Smooth muscle cell (in vitro differentiated cells): ENCODE measurements around the gene UVRAG. TPM values are rescaled to one million over a fixed set of nuclear protein-coding genes. Genes with fewer than 3 reads are reported as not detected.

ENCODE experiments used
- DNase-seq: peaks from one replicate; lab custom pipeline; 2025; ENCODE audit not compliant: unreplicated experiment; lab: John Stamatoyannopoulos, UW
- H2AFZ ChIP-seq: fragments of 200-600 bp; sonication (generic); 2 replicates; pipeline ENCODE4 v1.6.0; 2016; ENCODE audit warnings: antibody characterized with exemption, low read depth, mild to moderate bottlenecking
- H3F3A ChIP-seq: fragments of 200-600 bp; sonication (generic); 2 replicates; pipeline ENCODE4 v1.6.0; 2017; ENCODE audit warnings: antibody characterized with exemption, low read depth
- H3K27ac ChIP-seq: fragments of 200-600 bp; sonication (generic); 2 replicates; pipeline ENCODE4 v1.5.1; 2016; ENCODE audit warnings: low read depth, mild to moderate bottlenecking
- H3K27me3 ChIP-seq: fragments of 200-600 bp; sonication (generic); 2 replicates; pipeline ENCODE4 v1.6.1; 2016; ENCODE audit warnings: low read depth, mild to moderate bottlenecking
- H3K36me3 ChIP-seq: fragments of 200-600 bp; sonication (generic); 2 replicates; pipeline ENCODE4 v1.5.1; 2016; ENCODE audit warnings: low read depth
- H3K4me1 ChIP-seq: fragments of 200-600 bp; sonication (generic); 2 replicates; pipeline ENCODE4 v1.5.1; 2016; ENCODE audit warnings: low read depth
- H3K4me2 ChIP-seq: fragments of 200-600 bp; sonication (generic); 2 replicates; pipeline ENCODE4 v1.6.0; 2016; ENCODE audit warnings: mild to moderate bottlenecking
- H3K4me3 ChIP-seq: fragments of 200-600 bp; sonication (generic); 2 replicates; pipeline ENCODE4 v1.5.1; 2016; ENCODE audit warnings: mild to moderate bottlenecking
- H3K79me2 ChIP-seq: fragments of 200-600 bp; sonication (generic); 2 replicates; pipeline ENCODE4 v1.6.0; 2016; ENCODE audit warnings: low read depth, mild to moderate bottlenecking
- H3K9ac ChIP-seq: fragments of 200-600 bp; sonication (generic); 2 replicates; pipeline ENCODE4 v1.6.0; 2016; ENCODE audit warnings: low read depth
- H3K9me3 ChIP-seq: fragments of 200-600 bp; sonication (generic); replicated peaks from 2 replicates; pipeline ENCODE4 v1.5.1; 2016; ENCODE audit warnings: low read depth
- H4K20me1 ChIP-seq: fragments of 200-600 bp; sonication (generic); 2 replicates; pipeline ENCODE4 v1.6.0; 2016; ENCODE audit warnings: low read depth
- WGBS: methylation state at CpG from one replicate; pipeline ENCODE4 v1.1.7; 2016; ENCODE audit warnings: low lambda C conversion rate; 5-methylcytosine and 5-hydroxymethylcytosine counted together
- polyA plus RNA-seq: library from polyadenylated mRNA; unstranded; fragments of >200 nt; fragmentation: Nextera tagmentation; extraction: Ambion mirVana; gene quantifications from 2 replicates; pipeline ENCODE4 v1.2.1, GENCODE V29; 2016
- total RNA-seq: library from RNA; depleted of rRNA; stranded (reverse); fragments of >200 nt; gene quantifications from 2 replicates; pipeline ENCODE4 v1.2.3, GENCODE V29; 2014
- TF ChIP-seq, protein P1 (sequence below): fragments of 200-600 bp; sonication (generic); IDR thresholded peaks from 2 replicates; pipeline ENCODE4 v1.5.1; 2017; ENCODE audit warnings: borderline replicate concordance, mild to moderate bottlenecking, antibody characterized with exemption; ENCODE audit not compliant: insufficient read depth, poor library complexity, severe bottlenecking

Gene UVRAG
- total and polyA plus RNA-seq, 2 experiments from 2014 or later = 12.9 to 20.2 TPM

DNA sequence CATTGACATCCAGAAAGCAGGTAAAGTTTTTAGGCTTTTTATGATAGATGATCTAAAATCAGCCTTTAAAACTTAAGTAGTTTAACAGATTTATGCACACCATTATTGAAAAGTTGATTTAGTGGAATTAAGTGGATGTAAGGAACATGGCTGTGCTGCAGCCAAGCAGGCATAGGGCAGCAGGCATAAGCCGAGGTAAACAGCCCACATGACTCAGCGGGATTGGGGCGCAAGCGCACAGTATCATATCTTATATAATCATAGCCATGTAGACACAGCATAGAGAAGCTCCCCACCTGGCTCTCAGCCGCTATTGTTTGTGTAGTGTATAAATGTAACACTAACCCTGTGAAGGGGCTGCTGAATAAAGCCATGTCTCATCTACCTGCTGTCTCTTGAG lies 233.8 kb downstream of the UVRAG start:
- H3K36me3 ChIP-seq = no peaks in the 10 kb centered on the region
- H3K4me2 ChIP-seq = no peak overlapping the region
- H4K20me1 ChIP-seq = peaks cover 4% of the 10 kb centered on the region
- H3K4me1 ChIP-seq = peaks cover 6% of the 10 kb centered on the region
- no peaks in the 10 kb centered on the region for H3K27me3 ChIP-seq
- no peaks in the 10 kb centered on the region for H3F3A ChIP-seq
- H3K79me2 ChIP-seq = no peaks in the 10 kb centered on the region
- H3K9ac ChIP-seq = no peak overlapping the region
- H3K27ac ChIP-seq = no peak overlapping the region
- 100% methylated on average over 5 of the region's 5 CpGs for WGBS
- no peak overlapping the region for H2AFZ ChIP-seq
- no peak for DNase-seq
- no peaks in the 10 kb centered on the region for H3K9me3 ChIP-seq
- TF ChIP-seq, protein P1, sequence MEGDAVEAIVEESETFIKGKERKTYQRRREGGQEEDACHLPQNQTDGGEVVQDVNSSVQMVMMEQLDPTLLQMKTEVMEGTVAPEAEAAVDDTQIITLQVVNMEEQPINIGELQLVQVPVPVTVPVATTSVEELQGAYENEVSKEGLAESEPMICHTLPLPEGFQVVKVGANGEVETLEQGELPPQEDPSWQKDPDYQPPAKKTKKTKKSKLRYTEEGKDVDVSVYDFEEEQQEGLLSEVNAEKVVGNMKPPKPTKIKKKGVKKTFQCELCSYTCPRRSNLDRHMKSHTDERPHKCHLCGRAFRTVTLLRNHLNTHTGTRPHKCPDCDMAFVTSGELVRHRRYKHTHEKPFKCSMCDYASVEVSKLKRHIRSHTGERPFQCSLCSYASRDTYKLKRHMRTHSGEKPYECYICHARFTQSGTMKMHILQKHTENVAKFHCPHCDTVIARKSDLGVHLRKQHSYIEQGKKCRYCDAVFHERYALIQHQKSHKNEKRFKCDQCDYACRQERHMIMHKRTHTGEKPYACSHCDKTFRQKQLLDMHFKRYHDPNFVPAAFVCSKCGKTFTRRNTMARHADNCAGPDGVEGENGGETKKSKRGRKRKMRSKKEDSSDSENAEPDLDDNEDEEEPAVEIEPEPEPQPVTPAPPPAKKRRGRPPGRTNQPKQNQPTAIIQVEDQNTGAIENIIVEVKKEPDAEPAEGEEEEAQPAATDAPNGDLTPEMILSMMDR = no peak
- no peak overlapping the region for H3K4me3 ChIP-seq

- TF ChIP-seq, protein P1 = no peak
- H3K9ac ChIP-seq = no peak overlapping the region
- 95% methylated on average over 3 of the region's 3 CpGs for WGBS
- no peaks in the 10 kb centered on the region for H3K36me3 ChIP-seq
- H3K4me1 ChIP-seq = peaks cover 3% of the 10 kb centered on the region
- DNase-seq = no peak
- H3K27ac ChIP-seq = no peak overlapping the region
- peaks cover 4% of the 10 kb centered on the region for H4K20me1 ChIP-seq
- no peaks in the 10 kb centered on the region for H3K27me3 ChIP-seq
- H2AFZ ChIP-seq = no peak overlapping the region
- no peaks in the 10 kb centered on the region for H3K79me2 ChIP-seq
- no peak overlapping the region for H3K4me2 ChIP-seq
- H3K9me3 ChIP-seq = no peaks in the 10 kb centered on the region
- no peaks in the 10 kb centered on the region for H3F3A ChIP-seq
- no peak overlapping the region for H3K4me3 ChIP-seq
These were observed 234.5 kb downstream of the UVRAG start for GRCh38 chr11:76049511-76049910.

- H2AFZ ChIP-seq = no peak overlapping the region
- H4K20me1 ChIP-seq = peaks cover 11% of the 10 kb centered on the region
- H3K9ac ChIP-seq = no peak overlapping the region
- DNase-seq = no peak
- no peaks in the 10 kb centered on the region for H3K4me1 ChIP-seq
- H3K27me3 ChIP-seq = no peaks in the 10 kb centered on the region
- no peaks in the 10 kb centered on the region for H3K36me3 ChIP-seq
- H3K9me3 ChIP-seq = no peaks in the 10 kb centered on the region
- no peak overlapping the region for H3K4me2 ChIP-seq
- no peak overlapping the region for H3K27ac ChIP-seq
- no peaks in the 10 kb centered on the region for H3F3A ChIP-seq
- H3K4me3 ChIP-seq = no peak overlapping the region
- WGBS = 95% methylated on average over 2 of the region's 2 CpGs
- no peaks in the 10 kb centered on the region for H3K79me2 ChIP-seq
- TF ChIP-seq, protein P1 = no peak
These were observed 236.9 kb downstream of the UVRAG start for GRCh38 chr11:76051937-76052336.

- no peak for DNase-seq
These were observed 239.3 kb downstream of the UVRAG start for GRCh38 chr11:76054330-76054729.

More at GRCh38 chr11:76054330-76054729, 239.3 kb downstream of the UVRAG start:
- Histone ChIP-seq H4K20me1 (peaks cover 16% of the 10 kb centered on the region), H3K27me3 (no peaks in the 10 kb centered on the region), H2AFZ (no peak overlapping the region), H3F3A (no peaks in the 10 kb centered on the region), H3K4me2 (no peak overlapping the region), H3K9ac (no peak overlapping the region), H3K27ac (no peak overlapping the region), H3K4me1 (no peaks in the 10 kb centered on the region), H3K4me3 (no peak overlapping the region), H3K36me3 (no peaks in the 10 kb centered on the region), H3K79me2 (no peaks in the 10 kb centered on the region), H3K9me3 (no peaks in the 10 kb centered on the region)
- 95% methylated on average over 3 of the region's 3 CpGs for WGBS
- TF ChIP-seq, protein P1 = no peak
